SU-DHL-6 (cell line): ENCODE results near the gene ADAMTS12.

Experiments
- CTCF ChIP-seq: fragments of 200-600 bp; sonication (generic); IDR thresholded peaks from one replicate; pipeline ENCODE4 v1.5.1; 2017; ENCODE audit warnings: antibody characterized with exemption, mild to moderate bottlenecking, low read length, moderate library complexity; ENCODE audit not compliant: insufficient read depth, poor library complexity, severe bottlenecking
- EZH2phosphoT487 ChIP-seq: fragments of 200-600 bp; sonication (generic), shearing (Covaris generic); conservative IDR thresholded peaks from 2 replicates; pipeline ENCODE4 v1.6.1; 2018; ENCODE audit warnings: mild to moderate bottlenecking, antibody characterized with exemption, low read length, moderate library complexity, mixed read lengths

DNA sequence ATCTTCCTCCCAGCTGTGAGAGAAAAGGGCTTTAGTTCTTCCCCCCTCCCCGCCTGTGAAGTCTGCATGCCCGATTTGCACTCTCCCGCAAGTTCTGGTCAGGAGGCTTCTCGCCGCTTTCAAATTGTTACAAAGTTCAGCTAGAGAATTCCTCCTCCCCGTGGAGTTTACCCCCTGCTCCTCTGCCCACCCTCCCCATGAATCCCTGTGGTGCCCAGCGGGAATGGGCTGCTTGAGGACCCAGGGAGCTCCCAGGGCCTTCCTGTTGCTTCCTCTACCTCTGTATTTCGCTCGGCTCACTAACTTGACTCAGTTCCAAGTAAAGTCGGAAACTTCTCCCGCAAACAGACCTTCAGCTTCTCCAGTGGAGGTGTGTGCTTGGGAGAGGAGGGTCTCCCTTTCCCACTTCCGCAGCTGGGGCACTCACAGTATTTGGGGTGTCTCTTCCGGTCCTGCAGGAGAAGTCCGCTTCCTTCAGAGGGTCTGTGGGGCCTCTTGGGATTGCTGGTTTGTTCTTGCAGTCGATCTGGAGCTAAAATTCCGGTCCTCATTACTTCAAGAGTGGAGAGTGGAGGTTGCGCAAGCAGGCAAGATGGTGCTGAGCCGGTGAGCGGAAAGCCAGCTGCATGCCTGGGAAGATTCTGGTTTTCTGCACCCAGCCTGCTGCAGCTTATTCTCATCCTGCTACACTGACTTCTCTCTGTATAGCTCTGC is 97.8 kb downstream of the ADAMTS12 start:
- no peak for TF ChIP-seq CTCF
- no peak for TF ChIP-seq EZH2phosphoT487
